Embryonic facial prominence (tissue), 1 donor: ENCODE results near the gene FAM170B.

Source experiments
- DNase-seq: peaks from one replicate; pipeline ENCODE4 v3.0.0-alpha.2; 2016; ENCODE audit errors: extremely low spot score

The FAM170B gene

DNA sequence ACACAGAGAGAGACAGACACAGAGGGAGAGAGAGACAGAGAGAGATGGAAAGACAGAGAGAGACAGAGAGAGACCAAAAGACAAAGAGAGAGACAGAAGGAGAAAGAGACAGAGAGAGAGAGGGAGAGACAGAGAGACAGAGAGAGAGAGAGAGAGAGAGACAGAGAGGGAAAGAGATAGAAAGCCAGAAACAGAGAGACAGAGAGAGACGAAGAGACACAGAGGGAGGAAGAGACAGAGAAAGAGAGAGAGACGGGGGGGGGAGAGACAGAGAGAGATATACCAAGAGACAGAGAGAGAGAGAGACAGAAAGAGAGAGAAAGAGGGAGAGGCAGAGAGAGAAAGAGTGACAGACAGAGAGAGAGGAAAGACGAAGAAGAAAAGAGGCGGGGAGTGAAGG, 28.7 kb downstream of the FAM170B start:
- DNase-seq, result no peak

DNA sequence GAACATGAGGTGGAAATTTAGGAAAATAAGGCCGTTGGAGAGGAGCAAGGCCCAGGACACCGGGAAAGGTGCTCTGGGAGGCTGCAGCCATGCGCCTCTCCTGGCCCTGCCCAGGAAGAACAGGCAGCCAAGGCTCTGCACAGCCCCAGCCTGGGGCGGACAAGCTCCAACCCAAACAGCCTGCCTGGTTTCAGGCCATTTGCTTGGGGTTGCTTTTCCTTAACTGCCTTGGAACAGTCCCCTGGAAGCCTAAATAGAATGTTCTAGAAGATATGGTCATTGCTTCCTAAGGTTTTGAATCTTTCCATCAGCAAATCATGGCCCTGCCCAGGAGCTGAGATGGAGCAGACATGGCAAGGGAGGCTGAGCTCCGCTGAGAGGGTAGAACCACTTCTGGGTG, 29.5 kb downstream of the FAM170B start:
- no peak for DNase-seq

DNA sequence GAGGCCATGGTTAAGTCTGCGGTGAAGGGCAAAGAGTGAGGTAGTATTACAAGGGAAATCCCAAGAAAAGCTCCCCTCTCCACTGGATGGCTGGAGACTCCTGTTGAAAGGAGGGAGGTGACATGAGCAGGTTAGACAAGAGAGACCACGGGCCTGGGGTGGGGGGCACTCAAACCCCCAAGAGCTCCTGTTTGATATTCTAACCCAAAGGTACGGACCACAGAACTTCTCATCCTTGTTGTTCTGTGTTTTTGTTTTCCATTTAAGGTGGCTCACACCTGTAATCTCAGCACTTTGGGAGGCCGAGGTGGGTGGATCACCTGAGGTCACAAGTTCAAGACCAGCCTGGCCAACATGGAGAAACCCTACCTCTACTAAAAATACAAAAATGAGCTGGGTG, 30.1 kb downstream of the FAM170B start:
- no peak for DNase-seq

DNA sequence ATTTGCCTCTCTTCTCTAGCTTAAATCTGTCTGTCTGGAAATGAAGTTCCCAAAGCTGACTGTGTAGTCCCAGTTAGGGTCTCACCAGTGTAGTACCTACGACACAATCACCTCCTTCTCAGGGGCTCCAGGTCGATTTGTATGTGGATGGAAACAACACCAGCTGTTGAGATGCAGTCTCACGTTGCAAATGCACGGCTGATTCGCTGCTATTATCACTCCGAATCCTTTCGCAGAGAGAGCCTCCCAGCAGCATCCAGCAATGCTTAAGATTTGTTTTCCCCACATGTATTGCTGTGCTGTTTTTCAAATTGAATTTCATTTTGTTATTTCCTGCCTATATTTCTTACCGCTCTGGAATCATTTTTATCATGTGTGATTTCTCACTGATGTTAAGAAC, 34.8 kb downstream of the FAM170B start:
- DNase-seq, result no peak

DNA sequence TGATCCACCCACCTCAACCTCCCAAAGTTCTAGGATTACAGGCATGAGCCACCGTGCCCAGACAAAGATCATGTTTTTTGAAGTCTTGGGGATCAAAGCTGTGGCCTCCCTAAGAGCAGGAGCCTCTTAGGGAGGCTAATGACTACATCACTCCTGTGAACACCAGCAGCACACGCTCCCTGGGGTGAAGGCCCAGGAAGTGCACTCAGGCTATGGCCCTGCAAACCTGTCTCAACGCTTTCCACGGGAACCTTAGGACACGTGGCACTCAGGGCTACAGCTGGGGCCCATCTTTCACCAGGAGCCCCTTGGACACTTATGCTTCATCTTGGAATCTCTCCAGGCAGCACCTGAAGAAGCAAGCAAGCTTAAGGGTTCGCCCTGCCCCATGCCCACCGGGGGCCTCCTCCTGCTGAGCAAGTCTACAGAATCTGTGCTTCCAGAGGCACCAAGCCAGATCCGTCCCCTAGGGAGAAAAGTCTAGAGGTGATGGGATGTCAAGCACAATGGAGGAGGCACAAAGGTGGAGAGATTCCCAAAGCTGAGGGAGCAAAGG, 36.9 kb downstream of the FAM170B start:
- DNase-seq, result no peak

DNA sequence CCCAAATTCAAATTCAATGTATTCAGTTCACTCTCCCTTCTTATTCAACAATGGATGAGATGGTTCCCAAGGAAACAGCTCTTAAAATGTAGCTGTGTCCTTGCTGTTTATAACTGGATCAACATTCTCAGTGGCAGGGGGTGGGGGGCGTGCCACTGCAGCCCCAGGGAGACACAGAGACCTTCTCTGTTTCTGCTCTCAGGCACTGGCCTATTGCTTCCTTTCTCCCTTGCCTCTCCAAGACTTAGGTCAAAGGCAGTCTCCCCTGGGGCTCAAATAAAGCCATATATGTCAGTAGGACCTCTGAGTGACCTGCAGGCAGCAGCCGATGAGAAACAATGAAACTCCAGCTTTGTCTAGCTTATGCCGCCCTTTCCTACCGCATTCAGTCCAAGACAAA, 39.2 kb downstream of the FAM170B start:
- DNase-seq, result no peak

DNA sequence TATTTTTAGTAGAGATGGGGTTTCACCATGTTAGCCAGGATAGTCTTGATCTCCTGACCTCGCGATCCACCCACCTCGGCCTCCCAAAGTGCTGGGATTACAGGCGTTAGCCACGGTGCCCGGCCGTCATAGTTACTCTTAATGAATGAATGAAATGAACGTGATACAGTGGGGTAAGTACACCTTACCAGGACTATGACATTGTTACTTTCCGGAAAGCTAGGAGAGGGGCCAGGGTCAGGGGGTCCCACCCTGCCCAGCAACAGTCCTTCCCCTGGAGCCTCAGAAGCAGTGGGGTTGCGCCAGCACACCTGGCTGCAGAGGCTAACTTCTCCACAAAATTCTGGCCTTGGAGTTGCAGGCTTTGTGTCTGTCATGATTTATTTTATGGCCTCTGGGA, 39.9 kb downstream of the FAM170B start:
- DNase-seq, result no peak

DNA sequence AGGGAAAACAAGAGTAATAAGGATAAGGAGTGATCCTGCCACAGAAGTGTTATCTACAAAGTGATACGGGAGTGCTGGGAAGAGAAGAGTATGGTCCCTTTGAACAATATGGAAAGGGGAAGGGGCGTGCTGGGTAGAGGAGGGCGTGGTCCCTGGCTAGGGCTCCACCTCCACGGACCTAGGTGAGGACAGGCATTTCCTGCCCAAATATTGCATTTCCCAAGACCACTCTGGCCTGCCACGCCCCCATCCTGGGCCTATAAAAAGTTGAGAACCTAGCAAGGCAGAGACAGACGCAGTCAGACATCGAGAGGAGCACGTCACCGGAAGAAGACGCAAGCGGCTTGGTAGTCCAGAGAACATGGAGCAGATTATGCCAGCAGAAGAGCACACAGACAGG, 41.3 kb downstream of the FAM170B start:
- no peak for DNase-seq

DNA sequence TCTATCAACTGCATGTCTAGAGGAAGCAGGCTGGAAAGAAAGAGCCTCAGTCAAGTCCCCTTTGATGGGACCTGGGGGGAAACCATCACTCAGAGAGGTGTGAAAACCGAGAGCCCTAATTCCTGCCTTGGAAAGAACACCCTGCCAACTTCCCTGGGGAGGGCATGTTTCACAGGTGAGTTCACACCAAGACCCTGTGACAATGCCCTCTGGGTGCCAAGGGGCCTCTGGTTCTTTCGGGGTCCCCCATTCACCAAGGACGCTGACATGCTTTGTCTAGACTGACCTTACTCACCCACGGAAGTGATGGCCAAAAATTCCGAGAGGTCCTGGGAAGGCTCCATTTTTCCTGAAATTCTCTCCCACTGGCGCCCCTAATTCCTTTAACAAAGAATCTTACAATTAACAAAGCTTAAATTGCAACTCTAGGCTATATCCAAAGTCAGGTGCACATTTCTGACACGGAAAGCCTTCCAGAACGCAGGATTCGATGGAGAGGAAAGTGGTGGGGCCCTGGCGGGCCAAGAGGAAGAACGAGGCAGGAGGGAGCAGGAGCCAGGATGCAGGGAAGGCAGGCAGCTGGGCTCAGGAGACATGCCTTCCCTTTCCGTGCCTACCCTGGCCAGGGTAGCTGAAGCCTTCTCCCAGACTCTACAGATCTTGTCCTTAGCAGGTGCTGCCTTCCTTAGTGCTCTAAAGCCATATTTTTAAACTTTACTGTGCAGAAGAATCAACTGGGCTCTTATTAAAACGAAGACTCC, 42.2 kb downstream of the FAM170B start:
- DNase-seq, result no peak

DNA sequence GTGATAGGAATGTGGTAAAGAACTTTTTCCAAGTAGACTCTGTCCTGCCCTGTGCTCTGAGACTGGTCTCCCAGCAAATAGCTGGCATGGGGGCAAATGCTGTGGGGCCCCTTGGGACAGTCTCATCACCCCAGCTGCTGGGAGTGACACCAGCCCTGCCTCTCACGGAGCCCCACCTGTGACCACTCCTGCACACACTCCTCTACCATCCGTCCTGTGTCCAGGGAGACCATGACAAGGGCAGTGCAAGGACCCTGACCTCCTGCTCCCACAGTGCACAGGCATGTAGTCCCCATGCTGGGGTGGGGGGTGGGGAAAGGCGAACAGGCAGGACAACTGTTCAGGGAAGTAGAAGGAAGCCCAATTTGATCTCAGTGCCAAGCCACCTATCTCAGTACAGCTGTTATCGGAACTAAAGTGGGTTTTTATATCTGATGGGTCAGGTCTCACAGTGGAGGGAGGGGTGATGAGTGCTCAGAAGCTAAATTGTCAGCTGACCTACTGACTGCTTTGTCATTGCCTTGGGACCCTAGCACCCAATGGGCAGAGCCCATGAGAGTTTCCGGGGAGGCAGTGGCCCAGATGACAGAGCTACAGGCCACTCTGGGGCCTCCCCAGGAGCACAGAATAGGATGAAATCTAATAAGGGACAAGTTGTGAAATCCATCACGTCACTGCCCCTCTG, 43.0 kb downstream of the FAM170B start:
- DNase-seq, result no peak

DNA sequence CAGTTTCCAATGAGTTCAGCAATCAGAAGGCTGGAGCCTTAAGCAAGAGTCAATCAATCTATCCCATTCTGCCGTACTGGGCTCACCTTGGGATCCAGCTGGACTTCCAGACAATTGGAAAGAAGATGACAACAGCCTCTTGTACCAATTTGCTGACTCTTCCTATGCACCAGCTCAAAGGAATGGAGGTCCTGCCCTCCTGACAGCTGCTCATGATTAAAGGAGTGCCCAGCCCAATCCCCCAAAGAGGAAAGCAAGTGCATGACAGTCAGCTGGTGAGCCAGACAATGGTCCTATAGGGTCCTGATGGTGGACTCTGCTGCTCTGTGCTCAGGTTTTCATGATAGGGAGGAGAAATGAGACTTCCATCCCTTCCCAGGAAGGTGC, 43.6 kb downstream of the FAM170B start:
- DNase-seq, result no peak

DNA sequence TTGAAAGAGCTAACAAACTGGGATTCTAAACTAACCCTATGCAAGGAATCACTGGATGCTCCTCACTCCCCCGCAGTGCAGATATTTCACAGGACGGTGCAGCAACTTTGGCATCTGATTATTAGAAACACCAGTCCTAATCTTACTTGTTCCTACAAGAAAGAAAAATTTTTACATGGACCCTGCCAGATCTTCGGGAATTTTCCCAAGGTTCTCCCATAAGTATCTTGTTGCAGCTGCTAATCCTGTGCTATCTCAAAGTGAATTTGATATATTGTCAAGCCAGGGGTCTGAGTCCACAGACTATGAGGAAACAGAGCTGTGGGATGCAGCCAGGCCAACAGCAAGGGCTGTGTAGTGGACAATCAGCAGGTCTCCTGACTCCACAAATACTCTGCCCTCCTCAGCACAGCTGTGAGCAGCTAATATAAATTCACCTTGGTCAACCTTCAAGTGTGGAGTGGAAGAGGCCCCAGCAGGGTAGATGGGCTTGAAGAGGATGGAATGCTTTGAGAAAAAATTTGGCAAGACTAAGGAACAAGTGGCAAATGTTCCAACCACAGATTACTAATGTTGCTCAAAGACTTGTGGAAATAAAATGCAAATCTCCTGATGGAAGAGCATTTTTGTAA, 44.1 kb downstream of the FAM170B start:
- no peak for DNase-seq

DNA sequence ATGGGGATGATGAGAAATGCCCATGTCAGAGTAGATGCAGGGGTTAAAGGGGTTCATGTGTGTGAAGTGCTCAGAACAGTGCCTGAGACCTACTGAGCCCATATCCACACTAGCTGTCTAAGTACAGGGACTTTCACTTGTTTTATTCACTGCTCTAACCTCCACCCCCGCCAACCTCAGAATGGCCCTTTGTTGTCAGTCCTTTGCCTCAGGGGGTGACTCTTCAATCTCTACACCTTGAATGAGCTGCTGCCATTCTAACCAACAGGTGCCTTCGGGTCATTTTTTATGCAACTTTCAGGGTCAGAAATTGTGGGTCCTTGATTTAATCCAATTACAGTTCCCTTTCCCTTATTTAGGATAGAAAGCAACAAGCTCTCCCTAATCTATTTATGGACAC, 44.7 kb downstream of the FAM170B start:
- DNase-seq, result no peak

DNA sequence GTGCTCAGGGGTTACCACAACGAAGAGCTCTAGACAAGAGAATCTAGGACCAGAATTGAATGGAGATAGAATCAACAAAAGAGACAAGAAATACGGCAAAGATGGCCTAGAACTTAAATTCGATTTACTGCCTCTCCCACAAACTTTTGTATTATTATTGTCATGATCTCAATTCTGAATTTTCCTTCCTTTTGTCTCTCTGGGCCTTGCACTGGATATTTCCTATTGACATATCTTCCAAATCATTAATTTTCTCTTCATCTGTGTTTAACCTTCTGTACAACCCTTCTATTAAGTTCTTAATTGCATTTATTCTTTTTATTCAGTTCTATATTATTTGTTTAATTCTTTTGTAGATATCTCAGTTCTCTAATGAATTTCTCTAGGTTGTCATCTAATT, 46.9 kb downstream of the FAM170B start:
- DNase-seq, result no peak

DNA sequence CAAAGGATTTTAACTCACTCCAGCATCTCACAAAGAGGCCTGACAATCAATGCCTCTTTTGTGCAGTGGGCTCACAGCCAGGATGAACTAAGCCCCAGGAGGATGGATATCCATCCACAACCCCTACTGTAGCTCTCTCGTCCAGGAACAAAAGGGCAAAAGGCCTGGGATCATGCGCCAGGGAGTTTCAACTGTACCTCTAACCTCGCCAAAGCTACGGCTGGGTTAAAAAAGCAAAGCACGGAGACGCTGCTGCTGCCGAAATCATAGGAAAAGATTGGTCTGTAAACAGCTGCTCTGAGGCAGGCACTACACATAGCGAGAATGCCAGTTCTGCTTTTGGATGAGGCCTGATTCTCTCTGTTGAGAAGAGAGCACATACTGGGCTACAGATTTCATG, 50.6 kb downstream of the FAM170B start:
- no peak for DNase-seq

DNA sequence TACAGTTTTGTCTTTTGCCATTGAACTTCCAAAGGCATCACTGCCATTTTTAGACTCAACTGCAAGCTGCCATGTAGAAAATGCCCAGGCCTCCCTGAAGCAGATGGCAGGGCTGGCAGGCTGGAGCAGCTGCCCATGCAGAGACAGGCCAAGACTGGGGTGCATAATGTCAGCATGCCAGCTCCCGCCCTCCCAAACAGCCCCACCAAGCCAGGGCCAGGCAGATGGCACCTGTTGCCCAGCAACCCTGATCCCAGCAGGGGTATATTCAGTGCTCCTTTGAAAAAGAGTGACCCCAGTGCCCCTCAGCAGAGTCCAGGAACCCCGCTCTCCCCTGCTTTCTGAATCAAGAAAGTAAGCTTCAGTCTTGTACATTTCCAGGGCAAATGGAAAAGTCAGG, 51.1 kb downstream of the FAM170B start:
- DNase-seq, result no peak

DNA sequence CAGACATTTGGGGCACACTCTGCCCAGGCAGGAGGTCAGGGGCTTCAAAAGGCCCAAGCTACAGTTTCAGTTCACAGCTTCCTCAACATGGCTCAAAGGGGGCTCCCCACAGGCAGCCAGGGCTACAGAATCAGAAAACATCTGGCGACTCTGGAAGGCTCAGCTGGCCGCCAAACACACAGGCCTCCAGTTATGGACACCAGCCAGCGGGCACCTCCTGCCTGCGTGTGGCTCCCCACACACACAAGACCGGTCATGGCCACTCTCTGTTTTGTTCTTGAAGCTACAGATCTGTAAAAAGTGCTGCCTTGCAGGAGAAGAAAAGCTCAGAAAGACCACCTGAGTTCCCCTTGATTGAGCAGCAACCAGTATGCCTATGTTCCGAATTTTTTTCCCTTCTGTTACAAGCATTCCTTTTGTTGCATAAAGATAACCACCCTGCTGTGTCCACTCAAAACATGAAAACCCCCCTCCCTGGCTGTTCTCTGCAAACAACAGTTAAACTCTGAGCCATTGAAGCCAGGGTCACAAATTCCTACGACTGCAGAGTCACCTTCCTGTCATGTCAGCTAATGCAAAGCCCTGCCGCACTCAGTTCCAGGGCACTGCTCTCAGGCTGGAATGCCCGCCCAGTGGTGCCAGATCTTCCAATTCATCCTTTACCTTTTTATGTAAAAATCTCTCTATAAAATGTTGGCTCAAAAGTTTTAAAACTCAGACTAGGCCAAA, 52.1 kb downstream of the FAM170B start:
- DNase-seq, result no peak
